ENCODE data around the gene ERGIC1. TPM values are rescaled to one million over a fixed set of nuclear protein-coding genes. Genes with fewer than 3 reads are reported as not detected.
"Not testable (repeated sequence)": the region's sequence is repeated elsewhere in the genome, so short reads cannot be mapped to it uniquely, and the experiment has no call there.

The ERGIC1 gene
- polyA plus RNA-seq, 3 donors from 2014 or later, result 40.7 to 61.9 (median 61.7) TPM

DNA sequence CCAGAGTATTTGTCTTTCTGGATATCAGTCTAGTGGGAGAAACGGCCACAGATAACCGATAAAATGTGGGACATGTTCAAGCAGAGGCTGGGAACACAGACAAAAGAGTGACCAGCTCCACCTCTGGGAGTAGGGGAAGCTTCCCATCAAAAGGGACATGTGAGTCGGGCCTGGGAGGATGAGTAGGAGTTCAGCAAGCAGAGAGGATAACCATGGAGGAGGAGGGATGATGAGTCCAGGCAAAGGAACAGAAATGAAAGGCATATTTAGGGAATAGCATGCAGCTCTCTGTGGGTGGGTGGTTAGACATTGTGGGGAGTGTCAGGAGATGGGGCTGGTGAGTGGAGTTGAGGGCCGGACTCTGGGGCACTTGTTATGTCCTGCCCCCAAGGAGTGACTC is 61.5 kb downstream of the ERGIC1 start:
- Mint-ChIP-seq H3K36me3 (peaks cover 0 to 27% (median 16%) of the 10 kb centered on the region in 3 donors), H3K4me3 (no peak overlapping the region), H3K4me1 (peaks cover 5 to 16% of the 10 kb centered on the region in 2 donors), H3K27ac (peak overlapping the region in 1 of 6 donors; percentile 69), H3K27me3 (ENCODE audit: low read depth in 3 of 3) (peaks cover 0 to 4% (median 0%) of the 10 kb centered on the region in 3 donors), H3K9me3 (no peaks in the 10 kb centered on the region)
- no peak for DNase-seq

GRCh38 chr5:172896465-172896864 is 62.4 kb downstream of the ERGIC1 start:
- H3K27ac Mint-ChIP-seq, result peak overlapping the region in 1 of 6 donors; percentile 58
- peak overlapping the region in 1 of 5 donors; percentile 66 for H3K4me3 Mint-ChIP-seq
- peaks cover 11 to 24% of the 10 kb centered on the region in 2 donors for H3K4me1 Mint-ChIP-seq
- H3K9me3 Mint-ChIP-seq, result no peaks in the 10 kb centered on the region
- no peak for DNase-seq
- H3K36me3 Mint-ChIP-seq, result peaks cover 0 to 31% (median 16%) of the 10 kb centered on the region in 3 donors
- peaks cover 0 to 4% (median 0%) of the 10 kb centered on the region in 3 donors for H3K27me3 Mint-ChIP-seq (ENCODE audit: low read depth in 3 of 3)

GRCh38 chr5:172897067-172897466 is 63.0 kb downstream of the ERGIC1 start:
- H3K27ac Mint-ChIP-seq, result peak overlapping the region in 3 of 6 donors; percentile 10 to 86 (median 25)
- peaks cover 11 to 24% of the 10 kb centered on the region in 2 donors for H3K4me1 Mint-ChIP-seq
- H3K27me3 Mint-ChIP-seq (ENCODE audit: low read depth in 3 of 3); DNase-seq; H3K9me3 Mint-ChIP-seq: not testable (repeated sequence)
- peak overlapping the region in 1 of 5 donors; percentile 66 for H3K4me3 Mint-ChIP-seq
- H3K36me3 Mint-ChIP-seq, result peaks cover 0 to 31% (median 16%) of the 10 kb centered on the region in 3 donors

- DNase-seq, result peak in 1 of 3 donors; percentile 19
- peak overlapping the region in 2 of 6 donors; percentile 82 to 86 for H3K27ac Mint-ChIP-seq
- H3K27me3 Mint-ChIP-seq (ENCODE audit: low read depth in 3 of 3), result peaks cover 0 to 4% (median 2%) of the 10 kb centered on the region in 3 donors
- H3K36me3 Mint-ChIP-seq, result peaks cover 0 to 31% (median 16%) of the 10 kb centered on the region in 3 donors
- no peaks in the 10 kb centered on the region for H3K9me3 Mint-ChIP-seq
- peaks cover 11 to 24% of the 10 kb centered on the region in 2 donors for H3K4me1 Mint-ChIP-seq
- H3K4me3 Mint-ChIP-seq, result peak overlapping the region in 1 of 5 donors; percentile 66
Measured at GRCh38 chr5:172897481-172898217, 63.6 kb downstream of the ERGIC1 start.

DNA sequence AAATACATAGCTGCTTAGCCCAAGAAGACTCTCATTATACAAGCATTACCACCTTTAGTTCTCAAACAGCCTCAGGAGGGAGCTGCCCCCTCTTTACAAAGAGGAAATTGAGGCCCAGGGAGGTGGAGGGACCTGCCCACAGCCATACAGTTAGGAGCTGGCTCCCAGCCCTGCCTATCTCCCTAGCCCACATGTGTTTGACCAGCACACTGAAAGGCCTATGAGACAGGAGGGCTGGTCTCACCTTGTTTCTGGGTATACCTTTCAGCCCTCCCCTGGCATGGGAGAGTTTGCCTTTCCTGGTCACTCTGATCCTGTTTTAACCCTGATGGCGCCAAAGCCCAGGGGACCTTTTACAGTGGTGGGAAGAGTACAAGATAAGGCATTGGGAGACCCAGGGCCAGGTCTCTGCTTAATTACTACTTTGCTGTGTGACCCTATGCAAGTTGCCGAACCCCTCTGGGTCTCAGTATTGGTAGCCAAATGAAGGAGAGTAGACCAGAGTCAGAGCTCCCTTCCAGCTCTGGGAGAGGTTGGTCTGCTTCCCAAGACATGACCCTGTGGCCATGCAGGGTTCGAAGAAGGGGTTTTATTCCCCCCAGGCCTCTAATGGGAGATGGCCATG is 64.3 kb downstream of the ERGIC1 start:
- DNase-seq, result no peak
- Mint-ChIP-seq H3K9me3 (no peaks in the 10 kb centered on the region), H3K4me3 (peak overlapping the region in 1 of 5 donors; percentile 66), H3K27ac (peak overlapping the region in 2 of 6 donors; percentile 82 to 86), H3K27me3 (ENCODE audit: low read depth in 3 of 3) (peaks cover 0 to 4% (median 2%) of the 10 kb centered on the region in 3 donors), H3K4me1 (peaks cover 11 to 24% of the 10 kb centered on the region in 2 donors), H3K36me3 (peaks cover 0 to 31% (median 16%) of the 10 kb centered on the region in 3 donors)

DNA sequence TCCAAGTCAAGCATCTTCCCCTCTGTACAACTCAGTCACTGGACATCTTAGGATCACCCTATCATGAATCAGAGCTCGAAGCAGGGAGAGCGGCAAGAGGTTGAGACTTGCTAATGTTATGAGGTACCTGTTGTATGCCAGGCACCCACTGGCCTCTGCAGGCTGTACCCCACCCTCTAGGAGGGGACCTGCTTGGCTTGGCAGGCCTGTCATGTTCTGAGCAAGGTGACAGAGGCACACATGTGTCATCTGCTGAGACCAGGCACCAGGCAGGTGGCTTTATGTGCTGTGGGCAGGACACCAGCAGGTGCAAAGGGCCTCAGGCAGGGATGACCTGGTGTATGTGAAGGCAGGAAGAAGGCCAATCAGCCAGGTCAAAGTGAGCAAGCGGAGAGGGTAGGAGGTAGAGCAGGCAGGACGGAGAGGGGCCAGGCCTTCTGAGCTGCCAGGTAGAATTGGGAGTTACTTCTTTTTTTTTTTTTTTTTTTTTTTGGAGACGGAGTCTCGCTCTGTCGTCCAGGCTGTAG is 64.9 kb downstream of the ERGIC1 start:
- Mint-ChIP-seq H3K27ac (peak overlapping the region in 4 of 6 donors; percentile 55 to 83 (median 74)), H3K27me3 (ENCODE audit: low read depth in 3 of 3) (peaks cover 0 to 4% (median 2%) of the 10 kb centered on the region in 3 donors), H3K9me3 (no peaks in the 10 kb centered on the region), H3K4me1 (peaks cover 12 to 24% of the 10 kb centered on the region in 2 donors), H3K4me3 (no peak overlapping the region), H3K36me3 (peaks cover 0 to 31% (median 16%) of the 10 kb centered on the region in 3 donors)
- no peak for DNase-seq

DNA sequence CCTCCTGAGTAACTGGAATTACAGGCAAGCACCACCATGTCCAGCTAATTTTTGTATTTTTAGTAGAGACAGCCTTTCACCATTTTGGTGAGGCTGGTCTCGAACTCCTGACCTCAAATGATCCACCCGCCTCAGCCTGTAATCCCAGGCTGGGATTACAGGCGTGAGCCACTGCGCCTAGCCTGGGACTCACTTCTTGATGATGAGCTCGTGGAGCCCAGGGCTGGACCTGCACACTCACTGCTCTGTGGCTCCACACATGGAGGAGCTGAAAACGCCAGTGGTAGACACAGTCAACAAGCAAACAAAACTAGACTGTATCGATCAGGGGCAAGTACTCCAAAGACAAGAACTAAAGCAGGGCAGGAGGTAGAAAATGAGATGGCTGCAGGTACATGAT is 65.4 kb downstream of the ERGIC1 start:
- no peak overlapping the region for H3K4me3 Mint-ChIP-seq
- no peaks in the 10 kb centered on the region for H3K9me3 Mint-ChIP-seq
- peak overlapping the region in 1 of 6 donors; percentile 55 for H3K27ac Mint-ChIP-seq
- peaks cover 0 to 4% (median 2%) of the 10 kb centered on the region in 3 donors for H3K27me3 Mint-ChIP-seq (ENCODE audit: low read depth in 3 of 3)
- DNase-seq, result no peak
- peaks cover 14 to 24% of the 10 kb centered on the region in 2 donors for H3K4me1 Mint-ChIP-seq
- H3K36me3 Mint-ChIP-seq, result peaks cover 0 to 31% (median 16%) of the 10 kb centered on the region in 3 donors

- peaks cover 0 to 4% (median 2%) of the 10 kb centered on the region in 3 donors for H3K27me3 Mint-ChIP-seq (ENCODE audit: low read depth in 3 of 3)
- peak overlapping the region; percentile 9 to 71 (median 58) for H3K27ac Mint-ChIP-seq
- DNase-seq, result peak; percentile 14 to 16 (median 15)
- H3K4me3 Mint-ChIP-seq, result no peak overlapping the region
- H3K9me3 Mint-ChIP-seq, result no peaks in the 10 kb centered on the region
- peaks cover 0 to 31% (median 16%) of the 10 kb centered on the region in 3 donors for H3K36me3 Mint-ChIP-seq
- peaks cover 14 to 24% of the 10 kb centered on the region in 2 donors for H3K4me1 Mint-ChIP-seq
Measured at GRCh38 chr5:172901012-172901780, 67.1 kb downstream of the ERGIC1 start.

DNA sequence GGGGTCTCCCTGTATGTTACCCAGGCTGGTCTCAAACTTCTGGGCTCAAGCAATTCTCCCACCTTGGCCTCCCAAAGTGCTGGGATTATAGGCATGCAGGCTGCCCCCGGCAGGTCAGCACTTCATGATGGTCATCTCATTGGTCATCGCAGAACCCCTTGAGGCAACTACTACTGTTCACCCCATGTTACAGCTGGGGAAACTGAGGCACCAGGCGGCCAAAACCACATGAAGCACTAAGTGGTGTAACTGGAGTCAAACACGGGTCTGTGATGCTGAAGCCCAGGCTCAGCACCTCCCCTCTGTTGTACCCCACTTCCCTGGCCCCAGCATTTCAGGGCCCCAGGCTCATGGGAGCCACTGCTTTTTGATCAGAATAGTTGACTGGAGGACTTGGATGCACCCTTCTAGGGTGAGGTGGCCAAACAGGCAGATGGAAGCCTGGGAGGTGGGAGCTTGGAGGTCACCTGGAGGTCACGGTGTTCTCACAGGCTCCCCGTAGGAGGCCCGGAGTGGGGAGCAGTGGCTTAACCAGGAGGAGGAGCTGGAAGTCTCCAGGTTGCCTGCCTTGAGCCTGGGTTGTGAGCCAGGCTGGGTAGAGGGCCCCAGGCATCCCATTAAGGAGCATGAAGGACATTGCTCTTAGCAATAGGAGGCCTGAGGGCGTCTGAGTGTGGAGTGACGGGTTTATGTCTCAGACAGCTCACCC is 67.9 kb downstream of the ERGIC1 start:
- peaks cover 14 to 22% of the 10 kb centered on the region in 2 donors for H3K4me1 Mint-ChIP-seq
- no peak overlapping the region for H3K27ac Mint-ChIP-seq
- no peaks in the 10 kb centered on the region for H3K9me3 Mint-ChIP-seq
- peaks cover 0 to 28% (median 16%) of the 10 kb centered on the region in 3 donors for H3K36me3 Mint-ChIP-seq
- H3K27me3 Mint-ChIP-seq (ENCODE audit: low read depth in 3 of 3), result peaks cover 0 to 4% (median 2%) of the 10 kb centered on the region in 3 donors
- H3K4me3 Mint-ChIP-seq, result no peak overlapping the region
- no peak for DNase-seq

- peaks cover 0 to 4% (median 2%) of the 10 kb centered on the region in 3 donors for H3K27me3 Mint-ChIP-seq (ENCODE audit: low read depth in 3 of 3)
- H3K4me1 Mint-ChIP-seq, result peaks cover 14% of the 10 kb centered on the region in 2 donors
- peaks cover 0 to 25% (median 16%) of the 10 kb centered on the region in 3 donors for H3K36me3 Mint-ChIP-seq
- H3K9me3 Mint-ChIP-seq, result no peaks in the 10 kb centered on the region
- DNase-seq, result no peak
- no peak overlapping the region for H3K4me3 Mint-ChIP-seq
- peak overlapping the region in 1 of 6 donors; percentile 75 for H3K27ac Mint-ChIP-seq
Measured at GRCh38 chr5:172902497-172903472, 68.7 kb downstream of the ERGIC1 start.

DNA sequence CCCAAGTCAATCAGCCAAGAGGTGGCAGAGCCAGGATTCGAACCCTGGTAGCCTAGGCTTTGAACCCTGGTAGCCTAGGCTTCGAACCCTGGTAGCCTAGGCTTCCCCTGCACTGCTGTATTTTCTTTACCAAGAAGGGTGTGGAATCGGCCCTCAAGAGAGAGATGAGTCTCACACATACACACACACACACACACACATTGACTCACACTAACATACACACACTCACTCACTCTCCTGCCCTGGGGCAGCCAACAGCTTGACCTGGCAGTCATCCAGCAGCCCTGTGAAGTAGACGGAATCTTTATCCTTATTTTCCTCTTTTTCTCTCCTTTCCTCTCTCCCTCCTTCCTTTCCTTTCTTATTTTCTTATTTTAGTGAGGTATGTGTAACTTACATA is 69.7 kb downstream of the ERGIC1 start:
- Mint-ChIP-seq H3K27ac (peak overlapping the region in 4 of 6 donors; percentile 12 to 79 (median 52)), H3K4me3 (no peak overlapping the region), H3K9me3 (no peaks in the 10 kb centered on the region), H3K36me3 (peaks cover 0 to 22% (median 9%) of the 10 kb centered on the region in 3 donors), H3K27me3 (ENCODE audit: low read depth in 3 of 3) (peaks cover 0 to 2% (median 1%) of the 10 kb centered on the region in 3 donors), H3K4me1 (peaks cover 10 to 15% of the 10 kb centered on the region in 2 donors)
- no peak for DNase-seq

- H3K27ac Mint-ChIP-seq, result peak overlapping the region in 2 of 6 donors; percentile 12 to 44
- H3K36me3 Mint-ChIP-seq, result peaks cover 0 to 18% (median 6%) of the 10 kb centered on the region in 3 donors
- peaks cover 0 to 2% (median 1%) of the 10 kb centered on the region in 3 donors for H3K27me3 Mint-ChIP-seq (ENCODE audit: low read depth in 3 of 3)
- no peak overlapping the region for H3K4me3 Mint-ChIP-seq
- H3K4me1 Mint-ChIP-seq, result peaks cover 10 to 15% of the 10 kb centered on the region in 2 donors
- no peaks in the 10 kb centered on the region for H3K9me3 Mint-ChIP-seq
- DNase-seq, result no peak
Measured at GRCh38 chr5:172904312-172904642, 70.2 kb downstream of the ERGIC1 start.
